NCI-H1930 (cell line): ENCODE measurements around the gene MROH2A.

Experiments
- DNase-seq, 2 experiments: peaks; one replicate each; lab custom pipeline; 2025; lab: John Stamatoyannopoulos, UW

The MROH2A gene

DNA sequence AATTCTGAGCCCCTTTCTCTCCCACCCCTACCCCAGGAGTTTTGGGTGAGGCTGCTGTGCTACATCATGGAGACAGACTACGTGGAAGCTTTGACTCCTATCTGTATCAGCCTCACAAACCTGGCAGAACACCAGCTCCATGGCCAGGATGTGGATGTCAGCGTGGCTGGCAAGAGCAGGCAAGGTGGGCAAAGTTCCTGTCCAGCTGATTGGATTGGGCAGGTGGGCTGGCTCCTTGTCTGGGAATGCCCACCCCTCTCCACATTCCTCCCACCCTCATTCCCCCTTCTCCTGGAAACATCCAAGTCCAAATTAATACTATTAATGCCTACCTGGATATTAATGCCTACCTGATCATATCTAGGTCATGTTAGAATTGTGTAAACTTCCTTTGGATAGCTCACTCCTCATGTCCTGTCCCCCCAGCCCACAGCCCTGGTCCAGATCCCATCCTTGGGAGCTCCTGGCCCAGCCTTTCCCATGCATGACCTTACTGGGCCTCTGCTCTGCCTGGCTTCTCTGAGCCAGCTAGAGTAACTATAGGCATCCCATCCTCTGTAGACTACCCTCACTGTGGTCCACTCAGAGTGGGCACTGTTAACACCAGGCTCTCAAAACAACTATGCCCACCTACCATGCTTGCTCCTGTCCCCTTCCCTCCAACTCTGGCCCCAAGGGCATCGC is 24.1 kb downstream of the MROH2A start:
- DNase-seq = no peak

DNA sequence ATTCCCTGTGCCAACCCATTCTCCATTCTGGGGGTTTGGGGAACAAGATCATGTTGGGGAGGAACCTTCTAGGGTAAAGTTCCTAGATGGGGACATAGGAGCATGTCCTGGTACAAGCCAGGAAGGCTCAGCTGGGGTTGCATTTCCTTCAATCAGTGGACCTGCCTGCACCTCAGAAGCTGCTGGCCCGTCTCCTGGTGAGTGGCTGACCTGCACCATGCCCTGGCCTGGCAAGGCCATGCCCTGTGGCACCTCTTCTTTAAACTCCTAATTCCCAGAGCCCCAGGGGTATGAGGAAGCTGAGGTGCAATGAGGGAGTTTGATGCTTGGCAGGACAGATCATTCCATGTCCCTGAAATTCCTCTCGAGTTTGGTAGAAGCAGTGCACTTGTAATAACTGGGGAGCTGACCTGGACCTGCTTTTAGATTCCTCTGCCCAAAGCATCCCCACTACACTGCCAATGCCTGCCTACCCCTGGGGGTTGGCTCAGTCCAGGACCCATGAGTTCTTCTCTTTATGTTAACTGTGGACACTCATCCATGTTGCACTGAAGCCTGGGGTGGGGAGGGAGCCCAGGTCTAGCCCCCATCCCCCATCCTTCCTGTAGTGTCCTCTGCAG is 25.3 kb downstream of the MROH2A start:
- no peak for DNase-seq

DNA sequence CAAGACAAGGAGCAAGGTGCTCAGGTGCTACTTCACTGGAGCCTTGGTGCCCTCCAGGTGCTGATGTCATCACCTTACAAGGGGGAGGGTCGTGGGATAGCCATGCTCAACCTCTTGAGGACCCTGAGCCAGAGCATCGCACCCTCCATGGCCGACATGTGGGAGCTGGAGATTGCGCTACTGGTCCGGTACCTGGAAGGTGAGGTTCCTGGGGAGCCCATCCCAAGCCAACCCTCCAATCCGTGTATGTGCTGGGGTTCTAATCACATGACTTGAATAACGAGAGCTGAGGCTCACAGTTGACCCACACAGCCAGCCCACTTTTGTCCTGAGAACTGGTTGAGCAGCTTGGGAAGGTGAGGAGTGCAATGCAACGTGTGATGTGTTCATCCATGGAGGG is 25.9 kb downstream of the MROH2A start:
- no peak for DNase-seq

DNA sequence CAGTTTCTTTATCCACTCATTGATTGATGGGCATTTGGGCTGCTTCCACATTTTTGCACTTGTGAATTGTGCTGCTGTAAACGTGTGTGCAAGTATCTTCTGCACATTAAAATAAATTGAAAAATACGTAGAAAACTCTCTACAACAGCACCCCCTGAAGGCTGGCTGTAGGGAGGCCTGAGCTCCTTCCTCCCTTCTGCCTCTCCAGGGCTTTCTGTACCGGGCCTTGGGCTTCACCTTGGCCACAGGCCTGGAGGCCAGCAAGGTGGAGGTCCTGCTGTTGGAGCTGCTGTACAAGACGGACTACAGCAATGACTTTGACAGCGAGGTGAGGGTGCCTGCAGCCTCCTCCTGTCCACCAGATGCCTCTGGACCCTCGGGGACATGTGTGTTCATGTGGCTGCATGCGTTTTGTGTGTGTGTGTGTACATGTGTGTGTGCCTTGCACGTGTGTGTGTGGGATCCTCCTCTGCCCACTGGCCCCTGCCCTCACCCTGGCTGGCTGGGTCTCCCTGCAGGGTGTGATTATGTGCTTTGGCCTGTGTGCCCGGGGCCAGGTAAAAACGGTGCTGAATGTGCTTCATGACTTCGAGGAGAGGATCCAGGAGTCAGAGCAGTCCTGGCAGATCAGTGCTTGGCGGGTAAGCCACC is 29.2 kb downstream of the MROH2A start:
- no peak for DNase-seq

DNA sequence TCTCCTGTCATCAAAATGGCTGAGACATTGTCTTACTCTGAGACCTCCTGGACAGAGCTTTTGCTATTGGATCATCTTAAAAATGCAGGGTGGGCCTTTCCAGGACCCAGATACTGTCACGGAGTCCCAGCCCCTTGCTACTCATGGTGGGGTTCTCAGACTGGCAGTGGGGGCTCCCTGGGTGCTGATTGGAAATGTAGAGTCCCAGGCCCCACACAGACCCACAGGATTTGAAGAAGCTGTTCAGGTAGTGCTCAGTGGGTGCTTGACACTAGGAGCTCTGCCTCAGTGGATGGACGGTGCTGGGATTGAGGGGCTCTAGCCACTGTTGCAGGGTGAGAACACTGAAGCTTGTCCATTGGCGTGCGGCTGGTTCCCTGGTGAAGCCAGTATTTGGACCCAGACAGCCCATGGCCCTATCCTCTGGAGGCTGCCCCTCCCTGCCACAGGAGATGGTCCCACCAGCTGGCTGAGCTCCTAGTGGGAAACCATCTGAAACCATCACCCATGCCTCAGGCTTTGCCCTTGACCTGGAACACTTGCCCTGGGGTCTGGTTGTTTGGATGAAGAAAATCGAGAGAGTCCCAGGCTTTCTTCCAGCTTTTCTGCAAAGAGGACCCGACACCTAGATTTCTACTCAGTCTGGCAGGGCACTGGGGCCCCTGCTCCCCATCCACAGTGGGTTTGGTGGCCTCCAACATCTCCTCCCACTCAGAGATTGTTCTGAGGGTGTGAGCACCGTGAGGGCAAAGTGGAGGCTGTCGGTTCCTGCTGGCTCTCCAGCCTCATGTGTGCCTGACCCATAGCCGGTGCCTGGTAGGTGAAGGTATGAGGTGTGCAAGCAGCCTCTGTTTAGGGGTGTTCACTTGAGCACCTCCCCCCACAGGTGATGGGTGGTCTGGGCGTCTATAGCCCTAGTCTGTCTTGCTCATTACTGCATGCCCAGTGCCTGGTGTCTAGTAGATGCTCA is 30.1 kb downstream of the MROH2A start:
- DNase-seq = no peak

DNA sequence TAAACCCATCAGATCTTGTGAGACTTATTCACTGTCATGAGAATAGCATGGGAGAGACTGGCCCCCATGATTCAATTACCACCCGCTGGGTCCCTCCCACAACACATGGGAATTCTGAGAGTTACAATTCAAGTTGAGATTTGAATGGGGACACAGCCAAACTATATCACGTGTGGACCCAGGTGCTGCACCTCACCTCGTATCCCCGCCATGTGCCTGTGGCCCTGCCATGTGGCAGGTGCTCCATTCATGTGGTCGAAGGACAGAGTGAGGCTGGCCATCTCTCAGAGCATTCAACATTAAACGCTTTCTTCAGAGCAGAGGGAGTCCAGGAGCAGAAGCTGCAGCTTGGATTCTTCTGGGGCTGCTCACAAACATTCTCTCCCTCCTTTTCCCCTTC is 32.3 kb downstream of the MROH2A start:
- DNase-seq = no peak

DNA sequence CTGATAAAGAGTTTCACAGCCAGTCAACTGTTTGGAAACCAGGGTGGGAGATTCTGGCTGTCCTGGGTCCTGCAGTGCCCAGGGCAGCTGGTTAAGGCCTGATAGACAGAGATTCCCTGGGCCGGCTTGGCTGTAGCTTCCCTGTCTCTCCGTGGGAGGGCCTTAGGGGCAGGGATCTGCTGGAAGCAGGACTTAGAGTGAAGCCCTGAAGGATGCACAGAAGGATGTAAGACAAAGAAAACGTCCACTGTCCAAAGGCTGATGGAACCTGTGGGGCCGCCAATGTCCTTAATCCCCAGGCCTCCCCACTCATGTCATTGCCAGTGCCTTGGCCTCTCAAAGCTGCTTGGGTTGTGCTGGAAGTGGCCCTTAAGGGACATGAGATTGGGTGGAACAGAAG is 33.0 kb downstream of the MROH2A start:
- no peak for DNase-seq

DNA sequence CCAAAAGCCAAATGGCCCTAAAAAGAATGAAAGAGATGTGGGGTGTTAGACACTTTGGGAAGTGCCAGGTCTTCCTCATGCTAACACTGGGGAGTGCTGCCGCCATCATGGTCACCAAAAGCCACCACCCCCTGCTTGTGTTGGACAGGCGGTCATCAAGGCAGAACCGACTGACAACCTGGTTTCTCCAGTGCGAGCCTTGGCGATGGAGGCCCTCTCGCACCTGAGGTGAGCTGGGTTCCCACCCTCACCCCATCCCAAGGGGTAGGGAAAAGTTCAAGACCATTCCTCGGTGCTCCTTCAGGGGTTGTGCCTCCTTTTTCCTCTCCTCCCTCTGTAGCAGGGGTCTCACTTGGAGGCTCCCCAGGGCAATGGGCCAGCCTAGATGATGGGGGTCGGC is 33.6 kb downstream of the MROH2A start:
- DNase-seq = no peak

DNA sequence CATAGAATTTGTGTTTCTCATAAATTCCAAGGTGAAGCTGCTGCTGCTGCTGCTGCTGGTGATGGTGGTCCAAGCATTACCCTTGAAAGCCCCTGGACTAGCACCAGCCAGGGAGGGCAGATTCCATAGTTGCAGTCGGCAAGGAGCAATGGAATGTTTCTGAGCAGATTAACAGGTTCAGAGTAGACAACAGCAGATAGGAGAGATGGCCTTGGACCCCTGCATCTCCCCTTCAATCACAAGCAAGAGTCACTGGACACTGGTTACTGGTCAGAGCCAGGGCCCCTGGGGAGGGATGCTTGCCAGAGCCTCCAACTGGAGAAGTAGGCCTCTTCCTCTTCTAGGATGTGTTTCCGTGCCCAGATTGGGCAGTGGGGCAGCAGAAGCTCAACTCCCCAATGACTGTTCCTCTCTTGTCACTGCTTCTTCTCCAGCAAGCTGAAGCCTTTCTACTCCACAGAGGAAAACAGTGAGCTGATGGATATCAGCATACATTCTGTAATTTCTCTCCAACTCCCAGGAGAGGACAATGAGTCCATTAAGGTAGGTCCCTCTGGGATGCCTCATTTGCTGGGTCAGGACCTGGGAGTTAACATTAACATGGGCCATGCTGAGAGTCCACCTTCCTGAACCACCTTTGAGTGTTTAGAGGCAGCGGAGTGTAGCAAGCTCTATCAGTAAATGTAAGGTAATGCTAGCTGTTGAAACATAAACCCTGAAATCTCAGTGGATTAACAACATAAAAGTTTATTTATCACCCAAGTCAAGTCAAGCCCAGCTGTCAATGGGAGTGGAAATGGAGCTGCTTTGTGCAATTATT is 35.3 kb downstream of the MROH2A start:
- no peak for DNase-seq

DNA sequence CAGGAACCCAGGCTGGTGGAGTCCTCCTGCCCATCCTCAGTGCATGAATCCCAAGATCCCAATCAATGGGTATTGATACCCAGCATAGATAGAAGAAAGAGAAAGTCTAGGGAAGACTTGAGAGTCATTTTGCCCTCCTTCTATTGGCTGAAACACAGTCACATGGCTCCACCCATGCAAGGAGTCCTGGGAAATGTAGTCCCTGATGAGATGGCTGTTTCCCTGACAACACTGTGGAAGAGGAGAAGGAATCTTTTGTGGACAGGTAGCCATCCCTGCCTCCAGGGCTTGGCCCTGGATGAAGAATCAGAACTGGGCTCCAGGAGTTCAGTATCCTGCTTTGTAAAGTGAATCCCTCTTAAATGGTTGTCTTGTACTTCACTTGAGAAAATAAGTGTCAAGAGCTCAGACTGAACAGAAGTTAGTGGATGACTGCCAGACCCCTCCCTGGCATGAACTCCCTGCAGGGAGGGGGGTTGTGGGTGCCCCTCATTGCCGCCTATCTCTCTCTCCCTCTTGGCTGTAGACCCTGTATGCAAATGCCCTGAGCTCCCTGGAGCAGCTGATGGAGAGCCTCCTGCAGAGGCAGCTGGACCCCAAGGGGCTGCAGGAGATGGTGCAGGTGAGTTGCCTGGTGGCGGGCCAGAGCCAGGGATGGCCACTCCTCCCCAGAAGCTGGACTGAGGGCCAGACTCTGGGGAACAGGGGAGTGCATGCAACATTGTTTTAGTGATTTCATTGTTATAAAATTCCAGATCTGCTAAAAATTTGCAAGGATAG is 36.1 kb downstream of the MROH2A start:
- no peak for DNase-seq

DNA sequence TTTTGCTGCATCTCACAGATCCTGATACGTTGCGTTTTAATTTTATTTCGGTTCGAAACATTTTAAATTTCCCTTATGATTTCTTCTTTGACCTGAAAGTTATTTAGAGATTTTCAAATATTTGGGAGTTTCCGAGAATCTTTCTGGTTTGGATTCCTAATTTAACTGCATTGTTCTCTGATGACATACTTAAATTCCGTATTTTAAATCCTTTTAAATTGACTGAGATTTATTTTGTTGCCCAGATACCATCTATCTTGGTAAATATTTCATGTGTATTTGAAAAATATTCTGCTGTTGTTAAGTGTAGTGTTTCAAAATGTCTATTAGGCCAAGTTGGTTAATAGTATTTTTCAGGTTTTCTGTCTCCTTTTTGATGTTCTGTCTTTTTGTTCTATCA is 37.7 kb downstream of the MROH2A start:
- DNase-seq = no peak

DNA sequence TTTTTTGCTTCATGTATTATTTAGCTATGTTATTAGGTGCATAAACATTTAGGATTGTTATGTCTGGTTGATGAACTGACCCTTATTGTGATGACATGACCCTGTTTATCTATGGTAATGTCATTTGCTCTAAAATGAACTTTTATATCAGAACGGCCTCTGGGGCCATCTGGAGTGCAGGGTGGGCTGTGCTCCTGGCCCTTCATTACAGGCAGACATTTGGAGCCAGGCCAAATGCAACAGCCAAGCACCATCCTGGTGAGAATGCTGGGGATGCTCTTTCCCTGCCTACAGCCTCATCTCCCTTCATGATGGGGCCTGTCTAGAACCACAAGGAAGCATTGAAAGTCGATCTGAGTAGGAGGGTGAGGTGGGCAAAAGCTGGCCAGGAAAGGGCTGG is 38.2 kb downstream of the MROH2A start:
- DNase-seq = no peak

DNA sequence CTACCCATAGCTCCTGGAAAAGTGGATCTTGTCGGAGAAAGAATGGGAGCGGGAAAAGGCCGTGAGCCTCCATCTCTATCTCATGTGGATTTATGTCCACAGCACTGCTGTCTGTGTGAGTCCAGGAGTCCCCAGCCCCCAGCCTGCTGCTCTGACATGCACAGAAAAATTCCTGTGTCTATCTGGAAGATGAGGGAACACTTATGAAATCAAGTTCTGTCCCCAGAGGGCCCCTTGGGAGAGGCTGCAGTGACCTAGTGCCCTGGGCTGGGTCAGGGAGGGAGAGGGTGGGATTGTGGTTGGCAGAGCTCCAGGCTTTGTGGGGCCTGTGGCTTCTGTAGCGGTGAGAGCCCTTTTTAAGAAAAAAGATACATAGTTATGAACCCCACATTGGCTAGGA is 38.6 kb downstream of the MROH2A start:
- DNase-seq = no peak

DNA sequence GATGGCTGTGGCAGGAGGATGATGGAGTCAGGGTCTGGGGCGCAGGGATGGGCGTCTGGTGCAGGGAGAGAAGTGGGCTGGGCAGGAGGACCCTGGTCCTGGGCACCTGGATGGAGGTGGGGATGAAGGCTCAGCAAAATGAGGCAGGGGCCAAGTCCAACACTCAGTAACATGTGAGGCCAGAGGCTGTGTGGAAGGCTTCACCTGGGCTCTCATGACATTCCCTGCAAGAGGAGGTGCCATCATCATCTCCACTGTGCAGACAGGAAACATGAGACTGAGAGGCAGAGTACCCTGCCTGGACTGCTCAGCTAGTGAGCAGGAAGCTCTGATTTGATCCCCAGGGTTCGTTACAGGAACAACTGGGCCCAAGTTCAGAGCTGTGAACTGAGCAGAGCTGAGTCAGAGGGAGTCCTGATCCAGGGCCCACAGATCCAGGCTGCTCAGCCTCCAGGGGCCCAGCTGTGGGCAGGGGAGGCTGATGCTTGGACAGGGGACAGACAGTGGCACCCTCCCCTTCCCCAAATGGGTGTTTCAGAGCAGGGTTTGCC is 39.3 kb downstream of the MROH2A start:
- DNase-seq = no peak

DNA sequence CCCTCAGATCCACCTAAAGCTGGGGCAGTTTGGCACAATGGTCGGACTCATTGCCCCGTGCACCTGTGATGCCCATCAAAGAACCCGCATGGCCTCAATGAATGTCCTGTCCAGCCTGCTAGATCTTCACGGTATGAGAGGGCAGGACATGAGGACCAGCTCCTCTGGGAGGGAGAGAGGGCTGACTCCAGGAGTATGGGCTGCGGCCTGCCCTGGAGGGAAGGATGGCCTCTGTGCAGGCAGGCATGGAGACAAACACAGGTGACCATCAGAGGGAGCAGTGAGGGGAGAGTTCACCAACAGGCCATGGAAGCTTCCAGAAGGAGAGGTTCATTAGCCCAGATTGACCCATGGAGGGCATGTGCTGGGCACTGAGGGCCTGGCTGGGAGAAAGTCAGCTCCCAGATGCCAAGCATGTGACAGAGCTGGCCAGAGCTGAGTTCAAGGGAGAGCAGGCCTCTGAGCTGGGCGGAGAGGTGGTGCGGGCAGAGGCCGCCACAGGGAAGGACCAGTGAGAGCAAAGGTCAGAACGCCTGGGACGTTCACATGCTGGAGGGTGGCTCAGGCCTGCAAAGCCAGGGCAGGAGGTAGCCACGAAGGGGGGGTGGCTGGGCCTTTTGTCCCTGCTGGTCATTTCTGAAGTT is 40.0 kb downstream of the MROH2A start:
- DNase-seq = no peak

DNA sequence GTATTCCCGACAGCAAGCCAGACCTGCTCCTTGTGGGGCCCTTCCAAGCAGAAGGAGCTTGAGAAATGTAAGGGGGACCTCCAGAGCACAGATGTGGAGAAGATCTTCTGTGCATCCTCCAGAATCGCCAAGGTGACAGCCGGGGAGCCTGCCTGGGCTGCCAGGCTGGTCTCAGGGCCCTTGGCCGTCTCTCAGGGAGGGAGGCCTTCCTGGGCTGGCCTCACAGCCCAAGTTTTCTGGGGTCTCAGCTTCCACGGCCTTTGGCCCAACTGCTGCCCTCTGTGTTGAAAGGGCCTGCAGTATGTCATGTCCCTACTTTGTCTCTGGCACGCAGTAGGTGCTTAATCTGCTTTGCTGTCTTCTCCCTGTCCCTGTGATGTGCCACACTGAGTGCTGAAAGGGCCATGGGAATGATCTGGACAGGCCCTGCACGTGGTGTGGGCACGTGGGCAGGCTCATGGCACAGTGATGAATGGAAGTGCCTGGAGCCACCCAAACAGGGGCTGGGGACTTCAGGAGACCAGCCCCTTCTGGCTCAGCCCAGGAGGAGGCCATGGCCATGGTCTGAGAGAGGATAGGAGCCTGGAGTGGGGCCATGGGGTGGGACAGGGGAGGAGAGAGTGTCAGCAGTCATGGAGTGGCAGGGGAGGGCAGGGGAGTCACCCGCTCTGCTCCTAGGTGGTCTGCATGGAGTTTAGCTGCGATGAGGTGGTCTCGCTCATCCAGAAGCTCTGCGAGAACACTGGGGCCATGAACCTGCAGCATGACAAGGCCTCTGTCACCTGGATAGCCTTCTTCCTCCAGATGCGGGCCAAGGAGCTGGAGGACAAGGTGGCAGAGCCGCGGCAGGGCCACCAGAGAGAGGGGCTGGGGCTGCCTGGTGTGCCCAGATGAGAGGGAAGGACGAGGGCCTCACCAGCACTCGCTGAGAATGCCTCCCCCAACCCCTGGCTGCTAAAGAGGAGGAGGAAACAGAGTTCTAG is 40.8 kb downstream of the MROH2A start:
- no peak for DNase-seq

DNA sequence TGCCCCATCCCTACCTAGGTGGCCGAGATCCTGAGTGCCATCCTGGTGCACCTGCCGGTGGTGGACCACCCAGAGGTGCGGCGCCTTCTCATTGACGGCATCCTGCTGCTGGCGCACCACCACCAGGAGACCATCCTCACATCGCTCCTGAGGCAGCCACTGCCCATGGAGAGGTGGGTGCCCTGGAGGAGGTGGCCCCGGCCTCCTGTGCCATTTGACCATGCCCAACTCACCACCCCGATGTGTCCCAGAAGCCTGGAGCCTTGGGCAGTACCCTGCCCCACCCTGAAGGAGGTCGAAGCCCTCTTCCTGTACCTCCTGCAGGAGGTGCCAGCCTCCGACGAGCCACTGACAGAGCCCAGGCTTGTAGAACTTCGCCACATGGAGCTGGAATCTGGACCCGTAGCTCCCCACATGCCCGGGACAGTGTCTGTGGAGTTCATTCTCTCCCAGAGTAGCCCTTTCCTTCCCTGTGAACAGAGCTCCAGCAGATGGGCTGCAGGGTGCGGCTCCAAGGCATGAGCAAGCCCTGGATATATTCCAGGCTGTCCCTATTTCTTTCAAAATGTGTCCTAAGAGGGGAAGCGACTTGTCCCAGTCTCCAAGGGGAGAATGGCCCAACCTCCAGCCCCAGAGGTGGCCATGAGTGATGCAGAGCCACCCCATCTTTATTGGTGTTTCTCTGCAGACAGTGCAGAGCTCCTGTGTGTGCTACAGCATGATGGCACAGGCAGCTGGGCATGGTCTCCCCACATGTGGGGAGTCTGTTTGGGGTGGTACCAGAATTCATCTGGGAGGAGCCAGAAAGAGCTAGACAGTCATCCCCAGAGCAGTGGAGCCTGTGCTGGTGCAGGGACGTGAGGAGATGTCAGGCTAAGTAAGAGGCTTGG is 42.0 kb downstream of the MROH2A start:
- DNase-seq = no peak

DNA sequence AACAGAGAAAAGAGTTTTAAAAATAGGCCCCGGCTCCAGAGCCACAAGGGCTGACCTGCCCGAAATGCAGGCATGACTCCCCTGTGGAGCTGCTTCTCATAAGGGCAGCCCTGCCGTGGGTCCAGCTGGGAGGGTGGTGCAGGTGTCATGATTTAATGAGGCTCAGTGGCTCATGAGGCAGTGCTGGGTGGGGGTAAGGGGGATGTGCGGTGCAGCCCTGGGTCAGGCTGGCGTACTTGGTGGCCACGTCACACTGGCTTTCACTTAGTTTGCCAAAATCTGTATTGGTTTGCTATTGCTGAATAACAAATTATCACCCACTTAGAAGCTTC is 42.6 kb downstream of the MROH2A start:
- DNase-seq = no peak
